Erythroblast (primary cell): ENCODE data around the gene ERCC1.

Experiments
- GATA1 ChIP-seq: IDR thresholded peaks from 2 replicates; pipeline ENCODE4 v1.6.1; 2011; ENCODE audit warnings: low read depth, mild to moderate bottlenecking, control low read depth, low read length, moderate library complexity
- POLR2A ChIP-seq: IDR thresholded peaks from 2 replicates; pipeline ENCODE4 v1.6.1; 2011; ENCODE audit warnings: mild to moderate bottlenecking, low read length

GRCh38 chr19:45448887-45449299 is 25.2 kb upstream of the ERCC1 start:
- TF ChIP-seq POLR2A, result no peak
- no peak for TF ChIP-seq GATA1
